PC-3 (cell line): ENCODE data around the gene HMHB1. TPM values are rescaled to one million over a fixed set of nuclear protein-coding genes. Genes with fewer than 3 reads are reported as not detected.

ENCODE experiments used
- ATAC-seq: fragments of 200-7000 bp; cut with Tn5 transposase; 2 replicates; pipeline ENCODE4 v1.9.1; 2020; ENCODE audit warnings: mild to moderate bottlenecking, moderate library complexity
- BruUV-seq: library from RNA; stranded (reverse); fragments of 400-500 nt; replicated peaks from 2 replicates; lab custom pipeline; 2021; lab: Mats Ljungman, UMichigan
- CTCF ChIA-PET: fragments of 300-600 bp; sonication (Branson Sonifier 250); formaldehyde crosslinking; loops from one replicate; lab custom pipeline; 2022; ENCODE audit warnings: antibody characterized with exemption; lab: Charles Lee
- POLR2A ChIA-PET: fragments of 300-600 bp; sonication (Branson Sonifier 250); formaldehyde crosslinking; loops from one replicate; lab custom pipeline; 2022; ENCODE audit warnings: antibody characterized with exemption; ENCODE audit not compliant: unreplicated experiment; lab: Charles Lee
- DNase-seq: peaks from one replicate; pipeline ENCODE4 v3.0.0-alpha.2; 2015
- H2AFZ ChIP-seq: fragments of 300-600 bp; sonication (generic); 2 replicates; pipeline ENCODE4 v1.6.0; 2016; ENCODE audit warnings: antibody characterized with exemption, low read length
- H3F3A ChIP-seq: fragments of 300-600 bp; sonication (generic); one replicate; pipeline ENCODE4 v1.6.0; 2017; ENCODE audit warnings: antibody characterized with exemption, low read length, control low read depth, mild to moderate bottlenecking; ENCODE audit not compliant: unreplicated experiment
- H3K27ac ChIP-seq: fragments of 300-600 bp; sonication (generic); 2 replicates; pipeline ENCODE4 v1.5.1; 2016; ENCODE audit warnings: mild to moderate bottlenecking, low read length
- H3K27me3 ChIP-seq: fragments of 300-600 bp; sonication (generic); 2 replicates; pipeline ENCODE4 v1.6.1; 2016; ENCODE audit warnings: low read length, mixed read lengths
- H3K36me3 ChIP-seq: fragments of 300-600 bp; sonication (generic); 2 replicates; pipeline ENCODE4 v1.6.1; 2016; ENCODE audit warnings: low read depth, mixed run types, low read length, mixed read lengths
- H3K4me1 ChIP-seq: fragments of 300-600 bp; sonication (generic); 2 replicates; pipeline ENCODE4 v1.5.1; 2016; ENCODE audit warnings: low read length; ENCODE audit not compliant: insufficient read depth
- H3K4me2 ChIP-seq: fragments of 300-600 bp; sonication (generic); 2 replicates; pipeline ENCODE4 v1.6.0; 2016; ENCODE audit warnings: low read length
- H3K4me3 ChIP-seq: fragments of 300-600 bp; sonication (generic); 2 replicates; pipeline ENCODE4 v1.5.1; 2016; ENCODE audit warnings: mild to moderate bottlenecking, low read length, mixed read lengths
- H3K79me2 ChIP-seq: fragments of 300-600 bp; sonication (generic); 2 replicates; pipeline ENCODE4 v1.6.1; 2017; ENCODE audit warnings: low read length, mixed read lengths
- H3K9ac ChIP-seq: fragments of 300-600 bp; sonication (generic); 2 replicates; pipeline ENCODE4 v1.6.0; 2016; ENCODE audit warnings: mild to moderate bottlenecking, low read length
- H3K9me2 ChIP-seq: fragments of 300-600 bp; sonication (generic); replicated peaks from 2 replicates; pipeline ENCODE4 v1.6.1; 2016; ENCODE audit warnings: mixed run types, low read length, mixed read lengths
- H3K9me3 ChIP-seq: fragments of 300-600 bp; sonication (generic); 2 replicates; pipeline ENCODE4 v1.6.1; 2016; ENCODE audit warnings: low read length, mixed read lengths
- H4K20me1 ChIP-seq: fragments of 300-600 bp; sonication (generic); 2 replicates; pipeline ENCODE4 v1.6.1; 2016; ENCODE audit warnings: low read length, mixed read lengths
- EZH2 ChIP-seq: fragments of 300-600 bp; sonication (generic); IDR thresholded peaks from one replicate; pipeline ENCODE4 v1.6.1; 2017; ENCODE audit warnings: antibody characterized with exemption, mild to moderate bottlenecking, low read length; ENCODE audit not compliant: unreplicated experiment
- EZH2phosphoT487 ChIP-seq: fragments of 300-600 bp; sonication (generic); IDR thresholded peaks from 2 replicates; pipeline ENCODE4 v1.6.1; 2018; ENCODE audit warnings: mild to moderate bottlenecking, antibody characterized with exemption, low read length, borderline replicate concordance
- intact Hi-C: fragments of 100-400 bp; cut with micrococcal nuclease; formaldehyde crosslinking; loops from 2 replicates; pipeline ENCODE4 v1.9.0; 2023
- total RNA-seq: library from RNA; depleted of rRNA; stranded (reverse); fragments of >200 nt; gene quantifications from 2 replicates; pipeline ENCODE4 v1.2.3, GENCODE V29; 2014
- TF ChIP-seq, protein P1 (sequence below): fragments of 300-600 bp; sonication (generic); conservative IDR thresholded peaks from 2 replicates; pipeline ENCODE4 v1.5.1; 2017; ENCODE audit warnings: antibody characterized with exemption, low read depth, mild to moderate bottlenecking, low read length

The HMHB1 gene
- total RNA-seq, 1 experiment from 2014 or later, result not detected

DNA sequence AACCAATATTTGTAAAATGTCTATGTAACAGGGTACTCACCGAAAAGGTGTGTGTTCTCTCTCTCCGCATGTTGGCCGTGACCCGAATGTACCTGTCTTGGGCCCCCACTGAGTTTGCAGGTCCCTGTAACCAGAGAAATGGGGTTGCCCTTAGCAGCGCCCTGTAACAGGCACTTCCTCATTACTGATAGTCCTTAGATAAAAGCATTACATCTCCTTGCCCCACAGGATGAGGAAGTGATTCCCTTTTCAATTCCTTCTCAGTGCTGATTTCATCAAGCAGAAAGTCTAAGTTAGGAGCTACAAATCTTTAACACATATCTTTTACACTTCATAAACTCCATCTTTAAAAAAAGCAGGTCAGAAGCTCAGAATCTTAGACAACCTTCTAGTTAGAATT, 15.2 kb upstream of the HMHB1 start:
- Histone ChIP-seq H2AFZ (no peak overlapping the region), H3K9ac (no peak overlapping the region), H3K4me3 (no peak overlapping the region), H3K4me2 (no peak overlapping the region), H3K4me1 (no peaks in the 10 kb centered on the region), H3K9me2 (no peaks in the 10 kb centered on the region), H3K27ac (no peak overlapping the region), H3K9me3 (no peaks in the 10 kb centered on the region), H3K27me3 (no peaks in the 10 kb centered on the region), H3K36me3 (no peaks in the 10 kb centered on the region), H4K20me1 (no peaks in the 10 kb centered on the region), H3K79me2 (no peaks in the 10 kb centered on the region), H3F3A (no peaks in the 10 kb centered on the region)
- DNase-seq (no peak), ATAC-seq (no peak)
- no TSS peak for BruUV-seq
- POLR2A ChIA-PET, result no interaction called here
- CTCF ChIA-PET, result no interaction called here
- intact Hi-C loops, result no loop called here
- TF ChIP-seq, protein P1, sequence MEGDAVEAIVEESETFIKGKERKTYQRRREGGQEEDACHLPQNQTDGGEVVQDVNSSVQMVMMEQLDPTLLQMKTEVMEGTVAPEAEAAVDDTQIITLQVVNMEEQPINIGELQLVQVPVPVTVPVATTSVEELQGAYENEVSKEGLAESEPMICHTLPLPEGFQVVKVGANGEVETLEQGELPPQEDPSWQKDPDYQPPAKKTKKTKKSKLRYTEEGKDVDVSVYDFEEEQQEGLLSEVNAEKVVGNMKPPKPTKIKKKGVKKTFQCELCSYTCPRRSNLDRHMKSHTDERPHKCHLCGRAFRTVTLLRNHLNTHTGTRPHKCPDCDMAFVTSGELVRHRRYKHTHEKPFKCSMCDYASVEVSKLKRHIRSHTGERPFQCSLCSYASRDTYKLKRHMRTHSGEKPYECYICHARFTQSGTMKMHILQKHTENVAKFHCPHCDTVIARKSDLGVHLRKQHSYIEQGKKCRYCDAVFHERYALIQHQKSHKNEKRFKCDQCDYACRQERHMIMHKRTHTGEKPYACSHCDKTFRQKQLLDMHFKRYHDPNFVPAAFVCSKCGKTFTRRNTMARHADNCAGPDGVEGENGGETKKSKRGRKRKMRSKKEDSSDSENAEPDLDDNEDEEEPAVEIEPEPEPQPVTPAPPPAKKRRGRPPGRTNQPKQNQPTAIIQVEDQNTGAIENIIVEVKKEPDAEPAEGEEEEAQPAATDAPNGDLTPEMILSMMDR, result no peak

DNA sequence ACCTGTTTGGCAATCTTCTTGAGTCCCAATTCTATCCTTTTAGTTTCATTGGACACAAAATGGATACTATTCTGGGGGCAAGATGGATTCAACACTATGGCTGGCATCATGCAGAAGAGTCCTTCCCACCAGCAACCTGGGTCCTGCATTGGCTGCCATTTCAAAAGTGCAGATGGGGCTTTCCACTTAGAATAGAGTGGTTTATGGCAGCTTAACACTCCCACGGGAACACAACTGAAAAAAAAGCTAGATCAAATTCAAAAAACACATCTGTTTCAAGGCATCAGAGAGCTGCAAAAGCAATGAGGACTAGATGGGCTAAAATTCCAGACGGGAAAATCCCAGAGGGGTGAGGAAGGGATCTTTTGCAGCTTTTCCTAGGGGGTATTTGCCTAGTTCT, 11.2 kb upstream of the HMHB1 start:
- ATAC-seq (no peak), DNase-seq (no peak)
- ChIA-PET CTCF (no interaction called here), POLR2A (no interaction called here)
- Histone ChIP-seq H3K79me2 (no peaks in the 10 kb centered on the region), H3K4me1 (no peaks in the 10 kb centered on the region), H3F3A (no peaks in the 10 kb centered on the region), H3K27me3 (no peaks in the 10 kb centered on the region), H4K20me1 (no peaks in the 10 kb centered on the region), H3K9me3 (no peaks in the 10 kb centered on the region), H3K36me3 (no peaks in the 10 kb centered on the region), H3K9me2 (no peaks in the 10 kb centered on the region), H3K4me3 (no peak overlapping the region), H3K4me2 (no peak overlapping the region), H2AFZ (no peak overlapping the region), H3K9ac (no peak overlapping the region), H3K27ac (no peak overlapping the region)
- no TSS peak for BruUV-seq
- intact Hi-C loops, result no loop called here
- TF ChIP-seq, protein P1, result no peak
- TF ChIP-seq EZH2phosphoT487 (no peak), EZH2 (no peak)

DNA sequence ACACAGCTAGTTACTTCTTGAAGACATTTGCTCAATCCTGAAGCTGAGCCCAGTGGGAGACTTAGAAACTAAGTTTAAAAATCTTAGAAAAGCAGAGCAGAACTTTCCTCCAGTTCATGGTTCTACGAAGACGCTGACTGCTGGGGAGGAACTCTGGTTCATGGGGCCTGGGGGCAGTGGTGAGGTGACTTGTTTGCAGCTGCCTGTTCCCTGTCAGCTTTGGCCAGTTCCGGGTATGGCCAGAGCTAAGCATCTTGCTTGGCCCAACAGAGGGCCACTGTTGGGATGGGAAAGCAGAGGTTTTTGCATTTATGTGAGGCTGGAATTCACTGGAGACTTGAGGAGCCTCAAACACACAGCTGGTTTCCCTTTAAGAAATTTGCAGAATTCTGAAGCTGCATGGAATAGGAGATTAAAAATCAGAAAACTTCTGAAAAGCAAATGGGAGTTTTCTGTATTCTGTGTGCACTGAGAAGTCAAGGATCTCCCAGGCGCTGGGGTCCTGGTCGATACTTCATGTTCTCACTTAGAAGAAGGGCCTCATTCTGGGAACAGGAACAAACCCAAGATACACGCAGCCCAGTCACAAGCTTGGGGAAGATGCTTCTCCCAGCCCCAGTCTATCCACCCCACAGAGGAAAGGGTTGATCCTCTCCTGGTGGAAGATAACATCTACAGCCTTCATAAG, 10.6 kb upstream of the HMHB1 start:
- POLR2A ChIA-PET, result no interaction called here
- BruUV-seq, result no TSS peak
- ATAC-seq, result no peak

More for the DNA sequence above, 10.6 kb upstream of the HMHB1 start:
- H3K9ac ChIP-seq, result no peak overlapping the region
- H3K79me2 ChIP-seq, result no peaks in the 10 kb centered on the region
- CTCF ChIA-PET, result no interaction called here
- no peaks in the 10 kb centered on the region for H4K20me1 ChIP-seq
- intact Hi-C loops, result no loop called here
- no peaks in the 10 kb centered on the region for H3K36me3 ChIP-seq
- no peak overlapping the region for H3K27ac ChIP-seq
- DNase-seq, result no peak
- H3K4me1 ChIP-seq, result no peaks in the 10 kb centered on the region
- TF ChIP-seq, protein P1, result no peak
- TF ChIP-seq EZH2 (no peak), EZH2phosphoT487 (no peak)
- no peaks in the 10 kb centered on the region for H3K9me2 ChIP-seq
- H2AFZ ChIP-seq, result no peak overlapping the region
- H3K4me3 ChIP-seq, result no peak overlapping the region
- H3K9me3 ChIP-seq, result no peaks in the 10 kb centered on the region
- H3K27me3 ChIP-seq, result no peaks in the 10 kb centered on the region
- no peaks in the 10 kb centered on the region for H3F3A ChIP-seq
- no peak overlapping the region for H3K4me2 ChIP-seq
